CD4-positive, alpha-beta T cell (primary cell): Measurements from ENCODE around the gene SLC5A5. TPM values are rescaled to one million over a fixed set of nuclear protein-coding genes. Genes with fewer than 3 reads are reported as not detected.

Experiments used
- ATAC-seq: fragments of 200-7000 bp; cut with Tn5 transposase; one replicate; pipeline ENCODE4 v1.10.0; 2022; ENCODE audit warnings: mild to moderate bottlenecking; ENCODE audit not compliant: poor library complexity
- CTCF ChIA-PET: fragments of 350-600 bp; sonication (Branson Sonifier 250); formaldehyde crosslinking; loops from one replicate; lab custom pipeline; 2021; ENCODE audit warnings: antibody characterized with exemption, inconsistent platforms; lab: Charles Lee
- POLR2A ChIA-PET: fragments of 350-600 bp; sonication (Branson Sonifier 250); formaldehyde crosslinking; loops from one replicate; lab custom pipeline; 2021; ENCODE audit warnings: antibody characterized with exemption, inconsistent platforms; lab: Charles Lee
- DNase-seq, 14 experiments: peaks; one replicate each; pipeline ENCODE4 v3.0.0-alpha.2; 2013 to 2020; ENCODE audit warnings: mixed read lengths in 2 of 14
- H3K27ac ChIP-seq, 2 donors: one replicate each; pipeline versions ENCODE4 v1.5.1 to v1.7.0; 2013; ENCODE audit warnings: low read length in 2 of 2, low read depth in 1 of 2, mild to moderate bottlenecking in 1 of 2
- H3K27me3 ChIP-seq, 2 experiments: 1 replicate in 1 of 2; 2 replicates in 1 of 2; pipeline versions ENCODE4 v1.6.1 to v1.7.0; 2013; ENCODE audit warnings: low read length in 2 of 2, control low read depth in 1 of 2, mild to moderate bottlenecking in 1 of 2, moderate library complexity in 1 of 2; ENCODE audit not compliant: insufficient read depth in 2 of 2, control insufficient read depth in 1 of 2
- H3K36me3 ChIP-seq: one replicate; pipeline ENCODE4 v1.6.1; 2013; ENCODE audit warnings: low read length, control low read depth; ENCODE audit not compliant: insufficient read depth
- H3K4me1 ChIP-seq: one replicate; pipeline ENCODE4 v1.6.1; 2013; ENCODE audit warnings: low read length, control low read depth; ENCODE audit not compliant: insufficient read depth
- H3K4me3 ChIP-seq: one replicate; pipeline ENCODE4 v1.5.1; 2013; ENCODE audit warnings: mild to moderate bottlenecking, low read length, moderate library complexity
- H3K9me3 ChIP-seq, 2 experiments: 1 replicate in 1 of 2; 2 replicates in 1 of 2; pipeline versions ENCODE4 v1.6.1 to v1.7.0; 2013; ENCODE audit warnings: low read length in 2 of 2, mild to moderate bottlenecking in 2 of 2, control low read depth in 1 of 2, moderate library complexity in 1 of 2; ENCODE audit not compliant: control insufficient read depth in 1 of 2, insufficient read depth in 1 of 2
- H3K27ac Mint-ChIP-seq: one replicate; pipeline ENCODE4 v1.8.0; 2020; ENCODE audit warnings: mixed read lengths
- H3K27me3 Mint-ChIP-seq: one replicate; pipeline ENCODE4 v1.8.0; 2021; ENCODE audit warnings: mixed read lengths
- H3K36me3 Mint-ChIP-seq: one replicate; pipeline ENCODE4 v1.8.0; 2021; ENCODE audit warnings: low read depth, mixed read lengths
- H3K4me1 Mint-ChIP-seq: one replicate; pipeline ENCODE4 v1.8.0; 2021; ENCODE audit warnings: low read depth, mixed read lengths
- H3K4me3 Mint-ChIP-seq: one replicate; pipeline ENCODE4 v1.8.0; 2020; ENCODE audit warnings: mild to moderate bottlenecking, mixed read lengths
- H3K9me3 Mint-ChIP-seq: one replicate; pipeline ENCODE4 v1.8.0; 2020; ENCODE audit warnings: mixed read lengths
- CTCF ChIP-seq: fragments of 200-600 bp; IDR thresholded peaks from one replicate; pipeline ENCODE4 v1.8.0; 2022; ENCODE audit warnings: antibody characterized with exemption, mild to moderate bottlenecking
- intact Hi-C, 2 experiments: fragments of 100-400 bp; cut with DNase I in 1 of 2; cut with micrococcal nuclease in 1 of 2; formaldehyde crosslinking; loops; one replicate each; pipeline versions ENCODE4 v1.15.1 to v1.9.0; 2023 to 2025; cut with DNase I, micrococcal nuclease
- total RNA-seq, 174 experiments: library from RNA in 2 of 174; stranded (reverse) in 2 of 174; gene quantifications; one replicate each; pipeline ENCODE4 v1.2.3 and lab custom pipeline; 2021 to 2026

Gene SLC5A5
- total RNA-seq, 2 experiments from 2014 or later: 1.6 TPM

GRCh38 chr19:17829855-17830566 is 41.7 kb upstream of the SLC5A5 start:
- H3K27me3 Mint-ChIP-seq: no peaks in the 10 kb centered on the region
- Histone ChIP-seq H3K36me3 (peaks cover 86% of the 10 kb centered on the region), H3K9me3 (peaks cover 0 to 11% of the 10 kb centered on the region in 2 experiments), H3K27ac (no peak overlapping the region), H3K4me1 (peaks cover 14% of the 10 kb centered on the region), H3K27me3 (no peaks in the 10 kb centered on the region), H3K4me3 (no peak overlapping the region)
- intact Hi-C loops: no loop called here
- peaks cover 7% of the 10 kb centered on the region for H3K4me1 Mint-ChIP-seq
- no peak for ATAC-seq
- H3K27ac Mint-ChIP-seq: peak overlapping the region; percentile 49
- H3K36me3 Mint-ChIP-seq: peaks cover 86% of the 10 kb centered on the region
- ChIA-PET POLR2A (interaction anchor here (1.0 to 1.5 kb wide), 2 partner anchors 16 to 18 kb away, joined by 3 to 4 read pairs; partner anchors contain the start of gene JAK3), CTCF (interaction anchor here (0.6 to 1.9 kb wide), 2 partner anchors 26 to 443 kb away, joined by 3 to 4 read pairs; no protein-coding TSS in a partner anchor)
- peak in 1 of 14 experiments; percentile 46 for DNase-seq
- no peak for TF ChIP-seq CTCF
- H3K4me3 Mint-ChIP-seq: no peak overlapping the region
- H3K9me3 Mint-ChIP-seq: no peaks in the 10 kb centered on the region

- DNase-seq (peak in 11 of 14 experiments; percentile 28 to 81 (median 44)), ATAC-seq (peak; percentile 82)
- no peaks in the 10 kb centered on the region for H3K27me3 ChIP-seq
- ChIA-PET CTCF (no interaction called here), POLR2A (interaction anchor here (1.0 to 1.5 kb wide), 2 partner anchors 15 to 17 kb away, joined by 3 to 4 read pairs; partner anchors contain the start of gene JAK3)
- Mint-ChIP-seq H3K27ac (peak overlapping the region; percentile 49), H3K9me3 (no peaks in the 10 kb centered on the region), H3K36me3 (peaks cover 88% of the 10 kb centered on the region), H3K27me3 (no peaks in the 10 kb centered on the region), H3K4me3 (no peak overlapping the region), H3K4me1 (peaks cover 14% of the 10 kb centered on the region)
- no peak overlapping the region for H3K27ac ChIP-seq
- intact Hi-C loops: no loop called here
- H3K4me1 ChIP-seq: peaks cover 21% of the 10 kb centered on the region
- peaks cover 88% of the 10 kb centered on the region for H3K36me3 ChIP-seq
- H3K4me3 ChIP-seq: no peak overlapping the region
- TF ChIP-seq CTCF: no peak
- H3K9me3 ChIP-seq: peaks cover 0 to 11% of the 10 kb centered on the region in 2 experiments
These were observed 41.0 kb upstream of the SLC5A5 start for GRCh38 chr19:17830567-17831418.

GRCh38 chr19:17831419-17831888 is 40.3 kb upstream of the SLC5A5 start:
- peaks cover 22% of the 10 kb centered on the region for H3K4me1 ChIP-seq
- POLR2A ChIA-PET: interaction anchor here (1.0 to 1.5 kb wide), 2 partner anchors 14 to 17 kb away, joined by 3 to 4 read pairs; partner anchors contain the start of gene JAK3
- no peak overlapping the region for H3K27ac ChIP-seq
- TF ChIP-seq CTCF: no peak
- no peak for ATAC-seq
- H3K27me3 ChIP-seq: no peaks in the 10 kb centered on the region
- CTCF ChIA-PET: no interaction called here
- Mint-ChIP-seq H3K36me3 (peaks cover 92% of the 10 kb centered on the region), H3K27ac (no peak overlapping the region), H3K9me3 (no peaks in the 10 kb centered on the region), H3K27me3 (no peaks in the 10 kb centered on the region), H3K4me1 (peaks cover 14% of the 10 kb centered on the region), H3K4me3 (no peak overlapping the region)
- H3K9me3 ChIP-seq: peaks cover 0 to 11% of the 10 kb centered on the region in 2 experiments
- H3K36me3 ChIP-seq: peaks cover 90% of the 10 kb centered on the region
- intact Hi-C loops: no loop called here
- no peak for DNase-seq
- no peak overlapping the region for H3K4me3 ChIP-seq
